Left kidney (tissue), 2 donors: ENCODE data around the gene PLCL1. TPM values are rescaled to one million over a fixed set of nuclear protein-coding genes. Genes with fewer than 3 reads are reported as not detected.

Source experiments
- DNase-seq: peaks from one replicate; pipeline ENCODE4 v3.0.0-alpha.2; 2013
- polyA plus RNA-seq: library from polyadenylated mRNA; unstranded; fragments of 120-200 nt; gene quantifications from one replicate; pipeline ENCODE4 v1.2.1, GENCODE V29; 2013; ENCODE audit not compliant: insufficient read length

PLCL1 gene
- polyA plus RNA-seq, 1 donor, result 16.8 TPM

GRCh38 chr2:197952540-197953202 is 148.3 kb downstream of the PLCL1 start:
- DNase-seq, result no peak

GRCh38 chr2:197954328-197954727 is 149.9 kb downstream of the PLCL1 start:
- DNase-seq, result no peak

GRCh38 chr2:197958592-197959150 is 154.3 kb downstream of the PLCL1 start:
- no peak for DNase-seq

- DNase-seq, result no peak
Observed at GRCh38 chr2:197959383-197959782, 155.0 kb downstream of the PLCL1 start.

GRCh38 chr2:197960786-197961185 is 156.4 kb downstream of the PLCL1 start:
- DNase-seq, result no peak

- no peak for DNase-seq
Observed at GRCh38 chr2:197964720-197965119, 160.3 kb downstream of the PLCL1 start.

GRCh38 chr2:197965756-197966155 is 161.4 kb downstream of the PLCL1 start:
- DNase-seq, result no peak

GRCh38 chr2:197969391-197969893 is 165.0 kb downstream of the PLCL1 start:
- DNase-seq, result no peak

- no peak for DNase-seq
Observed at GRCh38 chr2:197972061-197972460, 167.7 kb downstream of the PLCL1 start.

GRCh38 chr2:197972587-197972986 is 168.2 kb downstream of the PLCL1 start:
- DNase-seq, result no peak

GRCh38 chr2:197973772-197974171 is 169.4 kb downstream of the PLCL1 start:
- no peak for DNase-seq

- DNase-seq, result no peak
Observed at GRCh38 chr2:197975931-197976519, 171.6 kb downstream of the PLCL1 start.

GRCh38 chr2:197978971-197979370 is 174.6 kb downstream of the PLCL1 start:
- DNase-seq, result no peak

- no peak for DNase-seq
Observed at GRCh38 chr2:197982565-197982964, 178.2 kb downstream of the PLCL1 start.

GRCh38 chr2:197985029-197985638 is 180.7 kb downstream of the PLCL1 start:
- DNase-seq, result no peak

GRCh38 chr2:197986977-197987376 is 182.6 kb downstream of the PLCL1 start:
- DNase-seq, result no peak

GRCh38 chr2:197990356-197990755 is 186.0 kb downstream of the PLCL1 start:
- DNase-seq, result no peak

- no peak for DNase-seq
Observed at GRCh38 chr2:197992482-197993133, 188.2 kb downstream of the PLCL1 start.

GRCh38 chr2:197993363-197993762 is 189.0 kb downstream of the PLCL1 start:
- no peak for DNase-seq

GRCh38 chr2:197993830-197994229 is 189.4 kb downstream of the PLCL1 start:
- DNase-seq, result no peak

- no peak for DNase-seq
Observed at GRCh38 chr2:197994751-197995150, 190.4 kb downstream of the PLCL1 start.

- DNase-seq, result no peak
Observed at GRCh38 chr2:197996583-197996982, 192.2 kb downstream of the PLCL1 start.
